ENCODE results near the gene ROCK2.

- TF ChIP-seq POLR2A (IDR thresholded peaks at IDR 0.05) (no peak), CTCF (IDR thresholded peaks at IDR 0.05) (no peak)
These were observed 65.0 kb downstream of the ROCK2 start for GRCh38 chr2:11279398-11279797.
